Measurements from ENCODE around the gene GAB2.

- TF ChIP-seq POLR2A (IDR thresholded peaks at IDR 0.05; ENCODE audit: low read length), result no peak
- TF ChIP-seq GATA1 (IDR thresholded peaks at IDR 0.05; ENCODE audit: low read depth, low read length), result no peak
These were observed 194.2 kb downstream of the GAB2 start for GRCh38 chr11:78223320-78223954.

Measured in erythroblast (primary cell).